ENCODE results near the gene DOK5.

DNA sequence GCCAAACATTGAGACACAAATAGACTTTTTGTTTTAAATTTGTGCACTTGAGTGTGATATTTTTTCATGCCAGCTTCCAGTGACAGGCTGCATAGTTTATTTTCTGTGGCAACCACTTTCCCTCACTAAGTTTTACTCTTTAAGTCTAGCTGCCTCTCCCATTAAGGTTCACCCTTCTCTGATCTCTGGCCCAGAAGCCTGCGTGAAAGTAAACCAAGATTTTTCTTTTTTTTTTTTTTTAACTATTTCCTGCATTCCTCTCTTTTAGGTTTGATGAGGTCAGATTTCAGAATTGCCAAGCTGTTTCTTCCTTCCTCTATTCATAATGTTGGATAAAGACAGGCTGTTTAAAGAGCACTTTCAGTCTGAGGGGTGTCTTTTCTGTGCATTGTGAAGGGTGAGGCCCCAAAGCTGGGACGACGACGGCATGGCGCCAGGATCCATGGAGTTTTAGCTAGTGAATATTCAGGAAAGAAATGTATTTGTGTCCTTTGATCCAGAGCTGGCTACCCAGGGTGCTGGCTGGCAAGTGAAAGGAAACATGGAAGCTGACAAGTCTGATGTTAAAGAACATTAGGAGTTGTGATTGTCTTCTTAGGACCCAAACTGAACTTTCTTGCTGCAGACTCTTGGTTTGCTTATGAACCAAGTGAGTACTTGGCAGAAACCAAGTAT lies 50.7 kb downstream of the DOK5 start:
- TF ChIP-seq, protein P1, sequence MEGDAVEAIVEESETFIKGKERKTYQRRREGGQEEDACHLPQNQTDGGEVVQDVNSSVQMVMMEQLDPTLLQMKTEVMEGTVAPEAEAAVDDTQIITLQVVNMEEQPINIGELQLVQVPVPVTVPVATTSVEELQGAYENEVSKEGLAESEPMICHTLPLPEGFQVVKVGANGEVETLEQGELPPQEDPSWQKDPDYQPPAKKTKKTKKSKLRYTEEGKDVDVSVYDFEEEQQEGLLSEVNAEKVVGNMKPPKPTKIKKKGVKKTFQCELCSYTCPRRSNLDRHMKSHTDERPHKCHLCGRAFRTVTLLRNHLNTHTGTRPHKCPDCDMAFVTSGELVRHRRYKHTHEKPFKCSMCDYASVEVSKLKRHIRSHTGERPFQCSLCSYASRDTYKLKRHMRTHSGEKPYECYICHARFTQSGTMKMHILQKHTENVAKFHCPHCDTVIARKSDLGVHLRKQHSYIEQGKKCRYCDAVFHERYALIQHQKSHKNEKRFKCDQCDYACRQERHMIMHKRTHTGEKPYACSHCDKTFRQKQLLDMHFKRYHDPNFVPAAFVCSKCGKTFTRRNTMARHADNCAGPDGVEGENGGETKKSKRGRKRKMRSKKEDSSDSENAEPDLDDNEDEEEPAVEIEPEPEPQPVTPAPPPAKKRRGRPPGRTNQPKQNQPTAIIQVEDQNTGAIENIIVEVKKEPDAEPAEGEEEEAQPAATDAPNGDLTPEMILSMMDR (conservative IDR thresholded peaks at IDR 0.05; ENCODE audit: low read depth in 2 of 2) = no peak
- TF ChIP-seq EZH2phosphoT487 (IDR thresholded peaks at IDR 0.05; ENCODE audit: unreplicated experiment) (no peak), EZH2 (IDR thresholded peaks at IDR 0.05; ENCODE audit: low read depth, unreplicated experiment) (no peak), STAT1 (IDR thresholded peaks at IDR 0.05; ENCODE audit: unreplicated experiment) (no peak), POLR2AphosphoS5 (IDR thresholded peaks at IDR 0.05; ENCODE audit: low read depth) (no peak), CREB1 (CRISPR knock-in tag; IDR thresholded peaks at IDR 0.05; ENCODE audit: low read depth) (no peak), JUNB (IDR thresholded peaks at IDR 0.05; ENCODE audit: unreplicated experiment) (no peak)
- TF ChIP-seq, protein P2, sequence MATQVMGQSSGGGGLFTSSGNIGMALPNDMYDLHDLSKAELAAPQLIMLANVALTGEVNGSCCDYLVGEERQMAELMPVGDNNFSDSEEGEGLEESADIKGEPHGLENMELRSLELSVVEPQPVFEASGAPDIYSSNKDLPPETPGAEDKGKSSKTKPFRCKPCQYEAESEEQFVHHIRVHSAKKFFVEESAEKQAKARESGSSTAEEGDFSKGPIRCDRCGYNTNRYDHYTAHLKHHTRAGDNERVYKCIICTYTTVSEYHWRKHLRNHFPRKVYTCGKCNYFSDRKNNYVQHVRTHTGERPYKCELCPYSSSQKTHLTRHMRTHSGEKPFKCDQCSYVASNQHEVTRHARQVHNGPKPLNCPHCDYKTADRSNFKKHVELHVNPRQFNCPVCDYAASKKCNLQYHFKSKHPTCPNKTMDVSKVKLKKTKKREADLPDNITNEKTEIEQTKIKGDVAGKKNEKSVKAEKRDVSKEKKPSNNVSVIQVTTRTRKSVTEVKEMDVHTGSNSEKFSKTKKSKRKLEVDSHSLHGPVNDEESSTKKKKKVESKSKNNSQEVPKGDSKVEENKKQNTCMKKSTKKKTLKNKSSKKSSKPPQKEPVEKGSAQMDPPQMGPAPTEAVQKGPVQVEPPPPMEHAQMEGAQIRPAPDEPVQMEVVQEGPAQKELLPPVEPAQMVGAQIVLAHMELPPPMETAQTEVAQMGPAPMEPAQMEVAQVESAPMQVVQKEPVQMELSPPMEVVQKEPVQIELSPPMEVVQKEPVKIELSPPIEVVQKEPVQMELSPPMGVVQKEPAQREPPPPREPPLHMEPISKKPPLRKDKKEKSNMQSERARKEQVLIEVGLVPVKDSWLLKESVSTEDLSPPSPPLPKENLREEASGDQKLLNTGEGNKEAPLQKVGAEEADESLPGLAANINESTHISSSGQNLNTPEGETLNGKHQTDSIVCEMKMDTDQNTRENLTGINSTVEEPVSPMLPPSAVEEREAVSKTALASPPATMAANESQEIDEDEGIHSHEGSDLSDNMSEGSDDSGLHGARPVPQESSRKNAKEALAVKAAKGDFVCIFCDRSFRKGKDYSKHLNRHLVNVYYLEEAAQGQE (IDR thresholded peaks at IDR 0.05; ENCODE audit: unreplicated experiment) = no peak
- TF ChIP-seq, protein P3, sequence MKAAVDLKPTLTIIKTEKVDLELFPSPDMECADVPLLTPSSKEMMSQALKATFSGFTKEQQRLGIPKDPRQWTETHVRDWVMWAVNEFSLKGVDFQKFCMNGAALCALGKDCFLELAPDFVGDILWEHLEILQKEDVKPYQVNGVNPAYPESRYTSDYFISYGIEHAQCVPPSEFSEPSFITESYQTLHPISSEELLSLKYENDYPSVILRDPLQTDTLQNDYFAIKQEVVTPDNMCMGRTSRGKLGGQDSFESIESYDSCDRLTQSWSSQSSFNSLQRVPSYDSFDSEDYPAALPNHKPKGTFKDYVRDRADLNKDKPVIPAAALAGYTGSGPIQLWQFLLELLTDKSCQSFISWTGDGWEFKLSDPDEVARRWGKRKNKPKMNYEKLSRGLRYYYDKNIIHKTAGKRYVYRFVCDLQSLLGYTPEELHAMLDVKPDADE (IDR thresholded peaks at IDR 0.05) = no peak

Measured in GM23338 (cell line).